Hepatocyte (in vitro differentiated cells): ENCODE data around the gene FLYWCH1.

Experiments
- EZH2 ChIP-seq: fragments of 200-600 bp; sonication (generic); IDR thresholded peaks from 2 replicates; pipeline ENCODE4 v1.6.1; 2016; ENCODE audit warnings: antibody characterized with exemption, mild to moderate bottlenecking, borderline replicate concordance
- TF ChIP-seq, protein P1 (sequence below): fragments of 200-600 bp; sonication (generic); IDR thresholded peaks from 2 replicates; pipeline ENCODE4 v1.5.1; 2016; ENCODE audit warnings: antibody characterized with exemption, mild to moderate bottlenecking; ENCODE audit not compliant: poor library complexity

DNA sequence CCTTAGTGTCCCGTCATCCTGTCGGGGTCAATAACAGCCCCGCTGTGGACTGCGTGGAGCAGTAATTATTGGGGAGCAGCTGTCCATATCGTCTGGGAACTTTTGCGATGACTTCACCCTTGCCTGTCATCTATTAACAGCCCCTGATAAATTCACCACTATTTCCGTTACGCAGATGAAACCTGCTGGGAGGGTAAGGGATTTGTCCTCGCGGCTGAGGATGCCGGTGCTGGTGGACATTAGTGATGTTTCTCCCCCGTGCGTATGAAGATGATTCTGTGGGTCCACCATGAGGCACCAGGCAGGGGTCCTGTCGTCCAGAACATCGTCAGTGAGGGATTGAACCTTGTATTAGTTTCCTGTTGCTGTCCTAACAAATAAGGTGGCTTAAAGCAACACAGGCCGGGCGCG lies 27.7 kb upstream of the FLYWCH1 start:
- TF ChIP-seq EZH2, result no peak
- TF ChIP-seq, protein P1, sequence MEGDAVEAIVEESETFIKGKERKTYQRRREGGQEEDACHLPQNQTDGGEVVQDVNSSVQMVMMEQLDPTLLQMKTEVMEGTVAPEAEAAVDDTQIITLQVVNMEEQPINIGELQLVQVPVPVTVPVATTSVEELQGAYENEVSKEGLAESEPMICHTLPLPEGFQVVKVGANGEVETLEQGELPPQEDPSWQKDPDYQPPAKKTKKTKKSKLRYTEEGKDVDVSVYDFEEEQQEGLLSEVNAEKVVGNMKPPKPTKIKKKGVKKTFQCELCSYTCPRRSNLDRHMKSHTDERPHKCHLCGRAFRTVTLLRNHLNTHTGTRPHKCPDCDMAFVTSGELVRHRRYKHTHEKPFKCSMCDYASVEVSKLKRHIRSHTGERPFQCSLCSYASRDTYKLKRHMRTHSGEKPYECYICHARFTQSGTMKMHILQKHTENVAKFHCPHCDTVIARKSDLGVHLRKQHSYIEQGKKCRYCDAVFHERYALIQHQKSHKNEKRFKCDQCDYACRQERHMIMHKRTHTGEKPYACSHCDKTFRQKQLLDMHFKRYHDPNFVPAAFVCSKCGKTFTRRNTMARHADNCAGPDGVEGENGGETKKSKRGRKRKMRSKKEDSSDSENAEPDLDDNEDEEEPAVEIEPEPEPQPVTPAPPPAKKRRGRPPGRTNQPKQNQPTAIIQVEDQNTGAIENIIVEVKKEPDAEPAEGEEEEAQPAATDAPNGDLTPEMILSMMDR, result no peak
